Small intestine (tissue), 7 donors: ENCODE measurements around the gene SNAP25. TPM values are rescaled to one million over a fixed set of nuclear protein-coding genes. Genes with fewer than 3 reads are reported as not detected.

Source experiments
- DNase-seq, 2 donors: peaks; one replicate each; pipeline versions ENCODE4 v3.0.0 to v3.0.0-alpha.2; 2013
- FAIRE-seq: peaks from 2 replicates; lab custom pipeline; 2012; peaks lifted over from hg19 to GRCh38; lab: Jason Lieb, UNC
- H3K27ac ChIP-seq, 3 donors: one replicate each; pipeline ENCODE4 v1.5.1; 2013; ENCODE audit warnings: low read length in 2 of 3, mild to moderate bottlenecking in 2 of 3, control low read depth in 1 of 3, inconsistent platforms in 1 of 3, low read depth in 1 of 3, moderate library complexity in 1 of 3
- H3K27me3 ChIP-seq, 3 donors: one replicate each; pipeline ENCODE4 v1.6.1; 2013; ENCODE audit warnings: low read length in 3 of 3, inconsistent platforms in 1 of 3; ENCODE audit not compliant: control insufficient read depth in 3 of 3, insufficient read depth in 3 of 3
- H3K36me3 ChIP-seq, 3 donors: one replicate each; pipeline ENCODE4 v1.6.1; 2013; ENCODE audit warnings: low read length in 3 of 3, inconsistent platforms in 1 of 3, low read depth in 1 of 3, mild to moderate bottlenecking in 1 of 3, moderate library complexity in 1 of 3; ENCODE audit not compliant: control insufficient read depth in 3 of 3, insufficient read depth in 2 of 3
- H3K4me1 ChIP-seq, 3 donors: one replicate each; pipeline ENCODE4 v1.6.1; 2013; ENCODE audit warnings: low read length in 2 of 3, inconsistent platforms in 1 of 3, low read depth in 1 of 3, mild to moderate bottlenecking in 1 of 3, moderate library complexity in 1 of 3; ENCODE audit not compliant: control insufficient read depth in 3 of 3, insufficient read depth in 2 of 3
- H3K4me3 ChIP-seq, 3 donors: one replicate each; pipeline ENCODE4 v1.5.1; 2013; ENCODE audit warnings: low read length in 3 of 3, control low read depth in 1 of 3, inconsistent platforms in 1 of 3, low read depth in 1 of 3, mild to moderate bottlenecking in 1 of 3, moderate library complexity in 1 of 3
- H3K9me3 ChIP-seq, 2 donors: one replicate each; pipeline ENCODE4 v1.6.1; 2013; ENCODE audit warnings: low read depth in 1 of 2, low read length in 1 of 2; ENCODE audit not compliant: control insufficient read depth in 2 of 2, insufficient read depth in 1 of 2
- WGBS, 3 donors: extraction: QIAGEN DNeasy Blood & Tissue Kit; methylation state at CpG; one replicate each; pipeline ENCODE4 v1.1.7; 2013; 5-methylcytosine and 5-hydroxymethylcytosine counted together
- polyA plus RNA-seq, 4 donors: library from polyadenylated mRNA; stranded (reverse) in 3 of 4; unstranded in 1 of 4; fragments of 200-250 nt in 3 of 4; fragments of 120-200 nt in 1 of 4; gene quantifications; one replicate each; pipeline versions ENCODE4 v1.2.1 to v1.2.3, GENCODE V29; 2013
- donor health status: healthy with polysubstance abuse.
- donor health status: control.
- donor health status: control.
- donor health status: Bipolar disorder and iron deficiency.
- donor health status: healthy.

Gene SNAP25
- polyA plus RNA-seq, 4 donors = 2.0 to 10.7 (median 2.8) TPM

DNA sequence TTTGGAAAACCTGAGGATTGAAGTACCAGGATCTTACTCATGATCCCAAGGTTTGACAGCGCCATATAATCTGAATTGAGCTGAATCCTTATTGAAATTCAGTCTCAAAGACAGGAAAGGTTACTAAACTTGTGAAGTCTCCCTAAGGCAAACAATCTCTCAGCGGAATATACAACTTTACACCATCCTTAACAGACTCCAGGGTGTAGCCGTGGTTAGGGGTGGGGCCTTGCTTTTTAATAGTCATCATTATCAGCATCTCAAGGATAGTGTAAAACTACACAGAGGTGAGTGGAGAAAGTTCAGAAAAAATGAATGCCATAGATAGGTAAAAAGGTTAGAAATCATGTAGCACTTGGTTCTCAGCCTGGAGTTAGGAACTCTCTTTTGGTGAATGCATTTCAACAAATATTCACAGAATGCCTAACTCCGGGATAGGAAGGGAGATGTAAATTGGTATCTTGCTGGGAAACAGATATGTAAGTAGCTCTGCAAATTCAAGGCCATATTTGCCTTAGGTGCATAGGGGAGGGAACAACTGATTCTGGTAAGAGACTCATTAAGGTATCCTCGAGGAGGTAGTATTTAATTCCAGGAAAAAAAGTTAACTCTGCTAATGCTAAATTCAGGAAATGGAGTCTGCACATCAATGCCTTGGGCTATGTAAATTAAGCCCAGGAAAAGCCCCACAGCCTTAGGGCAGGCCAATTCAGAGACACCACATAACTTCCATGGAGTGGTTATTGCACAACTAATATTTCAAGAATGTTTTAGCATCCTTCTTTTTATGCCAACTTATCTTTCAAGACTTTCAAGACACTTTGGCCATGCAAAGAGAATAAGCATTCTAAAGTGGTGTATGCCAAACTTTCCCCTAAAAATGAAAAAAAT is 61.6 kb downstream of the SNAP25 start:
- DNase-seq (no peak), FAIRE-seq (no peak)
- H3K4me3 ChIP-seq = no peak overlapping the region
- no peaks in the 10 kb centered on the region for H3K4me1 ChIP-seq
- 63 to 69% (median 66%) methylated on average over 5 of the region's 5 CpGs for WGBS, 3 donors
- H3K9me3 ChIP-seq = no peaks in the 10 kb centered on the region
- no peaks in the 10 kb centered on the region for H3K36me3 ChIP-seq
- H3K27ac ChIP-seq = no peak overlapping the region
- H3K27me3 ChIP-seq = peaks cover 0 to 3% (median 0%) of the 10 kb centered on the region in 3 donors

DNA sequence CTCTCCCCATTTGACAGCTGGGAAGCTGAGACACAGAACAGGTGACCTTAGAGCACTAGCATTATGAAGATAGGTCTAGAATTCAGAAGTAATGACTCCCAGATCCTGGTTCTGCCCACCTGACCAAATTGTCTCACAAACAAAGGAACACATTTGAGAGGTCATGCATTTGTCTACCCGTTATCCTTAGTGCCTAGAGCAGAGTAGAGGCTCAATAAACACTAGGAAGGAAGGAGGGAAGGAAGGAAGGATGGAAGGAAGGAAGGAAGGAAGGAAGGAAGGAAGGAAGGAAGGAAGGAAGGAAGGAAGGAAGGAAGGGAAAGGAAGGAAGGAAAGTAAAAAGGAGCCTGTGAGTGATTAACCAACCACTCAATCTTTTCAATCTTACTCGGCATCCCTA is 63.3 kb downstream of the SNAP25 start:
- Histone ChIP-seq H3K36me3 (no peaks in the 10 kb centered on the region), H3K27me3 (peaks cover 0 to 3% (median 0%) of the 10 kb centered on the region in 3 donors), H3K4me3 (no peak overlapping the region), H3K27ac (no peak overlapping the region), H3K4me1 (no peaks in the 10 kb centered on the region), H3K9me3 (no peaks in the 10 kb centered on the region)
- FAIRE-seq (no peak), DNase-seq (no peak)
- 65 to 72% (median 72%) methylated on average over 2 of the region's 2 CpGs for WGBS, 3 donors

DNA sequence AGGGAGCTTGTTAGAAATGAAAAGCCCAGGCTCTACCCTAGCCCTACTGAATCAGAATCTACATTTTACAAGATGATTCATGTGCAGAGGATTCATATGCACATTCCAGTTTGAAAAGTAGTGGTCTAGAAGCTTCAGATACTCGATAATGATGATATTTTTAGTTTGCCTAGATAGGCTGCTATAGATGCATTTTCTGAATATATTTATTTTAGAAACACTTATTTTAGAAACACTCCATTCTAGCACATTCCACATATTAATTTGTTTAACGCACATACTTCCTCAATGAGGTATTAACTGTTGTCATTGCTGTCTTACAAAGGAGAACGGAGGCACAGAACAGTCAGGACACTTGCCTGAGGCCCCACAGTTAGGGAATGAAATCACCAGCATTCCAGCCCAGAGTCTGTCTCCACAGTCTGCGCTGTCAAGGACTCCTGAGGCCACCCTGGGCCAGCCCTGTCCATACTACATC is 64.4 kb downstream of the SNAP25 start:
- no peak for FAIRE-seq
- Histone ChIP-seq H3K4me3 (no peak overlapping the region), H3K9me3 (no peaks in the 10 kb centered on the region), H3K4me1 (no peaks in the 10 kb centered on the region), H3K27me3 (peaks cover 0 to 3% (median 0%) of the 10 kb centered on the region in 3 donors), H3K27ac (no peak overlapping the region), H3K36me3 (no peaks in the 10 kb centered on the region)
- DNase-seq = no peak
- WGBS, 3 donors = 71 to 75% (median 74%) methylated on average over 4 of the region's 4 CpGs

DNA sequence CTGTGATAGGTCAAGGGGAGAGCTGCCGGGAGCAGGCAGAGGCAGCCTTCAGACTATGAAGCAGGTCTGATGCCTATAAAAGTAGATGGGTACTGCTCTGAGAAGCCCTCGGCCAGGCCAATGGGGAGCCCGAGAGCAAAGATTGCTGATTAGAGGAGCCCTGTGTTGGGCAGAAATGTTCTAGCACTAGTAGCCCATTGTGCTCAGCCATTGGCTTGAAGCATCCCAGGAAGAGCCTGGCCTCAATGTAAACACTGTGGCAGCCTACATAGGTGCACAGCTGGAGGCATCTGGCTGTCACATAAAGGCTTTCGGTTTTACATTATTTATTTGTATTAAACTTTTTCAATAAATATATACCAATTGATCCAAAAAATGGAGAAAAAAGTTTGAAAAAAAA is 67.7 kb downstream of the SNAP25 start:
- H3K9me3 ChIP-seq = no peaks in the 10 kb centered on the region
- H3K4me1 ChIP-seq = no peaks in the 10 kb centered on the region
- peaks cover 0 to 3% (median 0%) of the 10 kb centered on the region in 3 donors for H3K27me3 ChIP-seq
- H3K27ac ChIP-seq = no peak overlapping the region
- FAIRE-seq = no peak
- H3K36me3 ChIP-seq = no peaks in the 10 kb centered on the region
- H3K4me3 ChIP-seq = no peak overlapping the region
- DNase-seq = no peak
- 79 to 90% (median 88%) methylated on average over 4 of the region's 4 CpGs for WGBS, 3 donors

DNA sequence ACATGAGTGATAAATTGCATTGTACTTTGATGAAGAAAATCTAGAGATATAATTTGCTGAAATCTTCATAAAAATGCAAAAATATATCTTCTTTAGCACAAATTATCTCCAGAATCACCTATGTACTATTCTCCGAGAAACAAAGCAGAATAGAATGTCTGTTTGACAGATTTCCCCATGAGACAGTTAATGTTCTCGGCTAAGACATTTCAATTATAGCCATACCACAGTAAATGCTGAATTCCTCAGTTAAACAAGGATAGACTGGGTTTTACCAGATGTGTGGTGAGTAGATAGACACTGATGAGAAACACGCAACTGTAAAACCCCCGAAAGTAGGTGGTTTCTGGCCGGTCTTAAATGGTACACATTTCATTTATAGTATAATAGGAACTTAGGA is 69.8 kb downstream of the SNAP25 start:
- no peak for FAIRE-seq

DNA sequence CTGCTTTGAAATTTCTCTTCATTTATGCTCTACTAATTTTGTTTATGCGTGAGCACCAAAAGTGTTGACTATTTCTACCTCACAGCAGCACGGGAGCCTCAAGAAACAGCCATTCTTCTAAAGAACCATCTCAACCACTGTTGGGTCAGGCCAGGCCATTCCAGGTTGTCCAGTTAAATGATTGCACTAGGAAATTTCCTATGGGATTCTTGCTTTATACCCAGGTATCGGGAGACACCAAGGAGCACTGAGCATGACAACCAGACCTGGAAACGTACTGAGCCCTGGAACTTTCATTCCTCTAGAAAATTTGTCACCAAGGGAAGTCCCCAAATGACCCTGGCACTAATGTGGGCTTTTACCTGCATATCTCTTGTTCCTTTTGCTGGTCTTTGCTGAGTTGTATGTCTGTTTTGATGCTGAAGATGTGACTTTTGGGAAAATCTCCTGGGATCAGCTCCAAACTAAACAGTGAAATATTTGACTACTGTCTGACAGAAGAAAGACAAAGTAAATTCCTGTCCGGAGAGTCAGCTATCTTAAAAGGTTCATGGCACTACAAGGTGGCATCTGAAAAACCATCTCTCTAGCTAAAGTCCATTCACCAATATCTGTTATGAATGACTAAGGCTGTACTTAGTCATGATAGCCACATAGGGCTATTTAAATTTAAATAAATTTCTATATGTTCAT is 70.5 kb downstream of the SNAP25 start:
- WGBS, 3 donors = 69 to 87% (median 77%) methylated on average over 5 of the region's 5 CpGs
- H3K9me3 ChIP-seq = no peaks in the 10 kb centered on the region
- no peak for FAIRE-seq

More for the DNA sequence above, 69.8 kb downstream of the SNAP25 start:
- no peak for DNase-seq
- Histone ChIP-seq H3K9me3 (no peaks in the 10 kb centered on the region), H3K36me3 (no peaks in the 10 kb centered on the region), H3K4me1 (no peaks in the 10 kb centered on the region), H3K27ac (no peak overlapping the region), H3K4me3 (no peak overlapping the region), H3K27me3 (no peaks in the 10 kb centered on the region)
- 85 to 91% (median 90%) methylated on average over 5 of the region's 5 CpGs for whole genome bisulfite sequencing, 3 donors

DNA sequence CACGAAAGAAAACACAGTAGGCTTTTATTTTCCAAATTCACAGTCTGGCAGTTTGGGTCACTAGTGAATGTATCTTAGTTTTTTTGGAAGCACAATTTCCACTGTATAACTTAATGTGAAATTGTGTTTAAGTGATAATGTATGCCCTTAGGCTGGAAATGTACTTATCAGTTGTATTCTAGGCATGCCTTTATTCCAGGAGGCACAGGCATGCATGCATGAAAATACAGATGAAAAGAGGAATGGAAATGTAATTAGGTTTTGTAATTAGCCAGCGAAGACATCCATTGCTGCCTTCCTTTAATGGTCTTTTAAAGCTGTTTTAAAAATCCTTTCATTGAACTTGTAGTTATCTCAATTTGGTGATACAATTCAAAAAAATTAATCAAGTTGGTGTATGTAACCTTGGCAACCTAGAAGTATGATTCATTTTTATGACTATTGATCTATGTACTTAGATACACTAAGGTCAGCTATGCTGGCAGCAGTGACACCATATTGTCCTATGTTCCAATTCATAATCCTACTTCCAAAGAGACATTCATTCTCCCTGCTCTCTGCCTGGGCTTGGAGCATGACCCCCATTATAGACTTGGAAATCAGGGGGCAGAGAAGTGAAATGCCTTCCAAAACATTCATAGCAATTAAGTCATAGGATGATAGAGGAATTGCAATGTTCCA is 73.1 kb downstream of the SNAP25 start:
- DNase-seq (peak; percentile 11 to 24), FAIRE-seq (no peak)
- Histone ChIP-seq H3K4me3 (no peak overlapping the region), H3K27ac (no peak overlapping the region), H3K9me3 (no peaks in the 10 kb centered on the region), H3K4me1 (no peaks in the 10 kb centered on the region), H3K36me3 (no peaks in the 10 kb centered on the region), H3K27me3 (no peaks in the 10 kb centered on the region)
- 62 to 77% (median 74%) methylated on average over 2 of the region's 2 CpGs for WGBS, 3 donors

More for the DNA sequence above, 70.5 kb downstream of the SNAP25 start:
- H3K36me3 ChIP-seq = no peaks in the 10 kb centered on the region
- no peaks in the 10 kb centered on the region for H3K27me3 ChIP-seq
- no peak for DNase-seq
- H3K4me3 ChIP-seq = no peak overlapping the region
- no peak overlapping the region for H3K27ac ChIP-seq
- no peaks in the 10 kb centered on the region for H3K4me1 ChIP-seq

DNA sequence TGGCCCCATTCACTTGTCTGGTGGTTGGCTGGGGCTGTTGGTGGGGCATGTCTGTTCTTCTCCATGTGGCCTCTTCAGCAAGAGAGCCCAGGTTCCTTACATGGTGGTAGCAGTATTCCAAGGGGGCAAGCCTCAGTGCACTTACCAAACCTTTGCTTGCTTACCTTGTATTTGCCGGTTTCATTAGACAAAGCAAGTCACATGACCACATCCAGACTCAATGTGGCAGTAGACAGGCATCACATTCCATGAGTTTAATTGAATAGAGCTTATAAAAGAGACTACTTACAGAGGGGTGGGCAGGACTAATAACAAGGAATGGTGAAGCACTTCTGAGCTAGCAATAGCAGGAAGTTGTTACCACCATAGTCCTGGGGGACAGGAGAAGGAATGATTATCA is 78.6 kb downstream of the SNAP25 start:
- H3K27ac ChIP-seq = no peak overlapping the region
- no peaks in the 10 kb centered on the region for H3K27me3 ChIP-seq
- no peak for DNase-seq
- H3K4me1 ChIP-seq = no peaks in the 10 kb centered on the region
- WGBS, 3 donors = 76 to 96% (median 81%) methylated on average over 1 of the region's 1 CpG
- FAIRE-seq = no peak
- no peaks in the 10 kb centered on the region for H3K9me3 ChIP-seq
- no peak overlapping the region for H3K4me3 ChIP-seq
- H3K36me3 ChIP-seq = no peaks in the 10 kb centered on the region
